ENCODE data around the gene KLK4.
A peak's percentile ranks its signal among the peaks of the same experiment; 100 is the strongest.

The KLK4 gene, protein sequence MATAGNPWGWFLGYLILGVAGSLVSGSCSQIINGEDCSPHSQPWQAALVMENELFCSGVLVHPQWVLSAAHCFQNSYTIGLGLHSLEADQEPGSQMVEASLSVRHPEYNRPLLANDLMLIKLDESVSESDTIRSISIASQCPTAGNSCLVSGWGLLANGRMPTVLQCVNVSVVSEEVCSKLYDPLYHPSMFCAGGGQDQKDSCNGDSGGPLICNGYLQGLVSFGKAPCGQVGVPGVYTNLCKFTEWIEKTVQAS

GRCh38 chr19:50911206-50912101 is at the start of gene KLK4:
Gene KLK4, minus strand, starts transcription at chr19:50911395. Its CDS starts 657 bp downstream, at chr19:50910738.
- no peak for DNase-seq (ENCODE audit: low read depth in 2 of 3, low spot score in 2 of 3)

DNA sequence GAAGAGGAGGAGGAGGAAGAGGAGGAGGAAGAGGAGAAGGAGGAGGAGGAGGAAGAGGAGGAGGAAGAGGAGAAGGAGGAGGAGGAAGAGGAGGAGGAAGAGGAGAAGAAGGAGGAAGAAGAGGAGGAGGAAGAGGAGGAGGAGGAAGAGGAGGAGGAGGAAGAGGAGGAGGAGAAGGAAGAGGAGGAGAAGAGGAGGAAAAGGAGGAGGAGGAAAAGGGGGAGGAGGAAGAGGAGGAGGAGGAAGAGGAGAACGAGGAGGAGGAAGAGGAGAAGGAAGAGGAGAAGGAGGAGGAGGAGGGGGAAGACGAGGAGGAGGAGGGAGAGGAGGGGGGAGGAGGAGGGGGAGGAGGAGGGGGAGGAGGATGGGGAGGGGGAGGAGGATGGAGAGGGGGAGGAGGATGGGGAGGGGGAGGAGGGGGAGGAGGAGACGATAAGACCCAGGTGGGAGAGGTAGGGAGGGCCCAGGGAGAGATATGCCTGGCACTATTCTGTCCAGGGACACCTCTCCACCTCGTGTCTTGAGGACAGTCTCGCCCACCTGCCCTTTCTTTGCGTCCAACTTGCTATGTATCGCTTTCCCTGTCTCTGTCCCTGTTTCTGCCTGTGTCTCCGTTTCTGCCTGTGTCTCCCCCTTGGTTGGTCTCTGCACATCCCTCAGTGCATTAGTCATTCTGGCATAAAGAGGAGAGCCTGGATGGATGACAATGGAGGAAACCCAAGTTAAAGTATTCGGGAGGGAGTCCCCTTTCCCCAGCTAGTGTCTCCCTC is 48.7 kb upstream of the KLK4 start:
- DNase-seq (ENCODE audit: low read depth in 2 of 3, low spot score in 2 of 3) = no peak

GRCh38 chr19:50957587-50957986 is 46.4 kb upstream of the KLK4 start:
- no peak for DNase-seq (ENCODE audit: low read depth in 2 of 3, low spot score in 2 of 3)

DNA sequence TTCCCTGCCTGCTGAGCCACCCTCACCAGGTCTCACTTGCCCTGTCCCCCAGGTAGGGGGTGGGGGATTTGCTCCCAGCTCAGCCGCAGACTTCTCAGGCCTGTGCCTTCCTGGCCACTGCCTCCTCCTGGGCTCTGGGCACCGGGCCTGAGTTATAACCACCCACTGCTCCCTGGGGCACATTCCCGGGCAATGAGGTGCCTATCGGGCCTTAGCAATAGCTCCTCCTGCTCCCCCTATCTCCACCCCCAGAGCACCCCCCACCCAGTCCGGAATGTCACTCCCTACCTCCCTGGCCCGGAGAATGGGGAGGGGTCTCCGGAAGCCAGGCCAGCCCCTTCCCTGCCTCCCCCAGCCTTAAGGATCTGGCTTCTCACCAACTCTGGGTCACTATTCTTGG is 41.7 kb upstream of the KLK4 start, which contains the start of gene KLK5:
Gene KLK5, minus strand, starts transcription at position 129 of the 400 bp plus-strand sequence. CDS start 381 bp downstream, outside the sequence.
- DNase-seq (ENCODE audit: low read depth in 2 of 3, low spot score in 2 of 3) = no peak

GRCh38 chr19:50949861-50950260 is 38.7 kb upstream of the KLK4 start:
- DNase-seq (ENCODE audit: low read depth in 2 of 3, low spot score in 2 of 3) = no peak

DNA sequence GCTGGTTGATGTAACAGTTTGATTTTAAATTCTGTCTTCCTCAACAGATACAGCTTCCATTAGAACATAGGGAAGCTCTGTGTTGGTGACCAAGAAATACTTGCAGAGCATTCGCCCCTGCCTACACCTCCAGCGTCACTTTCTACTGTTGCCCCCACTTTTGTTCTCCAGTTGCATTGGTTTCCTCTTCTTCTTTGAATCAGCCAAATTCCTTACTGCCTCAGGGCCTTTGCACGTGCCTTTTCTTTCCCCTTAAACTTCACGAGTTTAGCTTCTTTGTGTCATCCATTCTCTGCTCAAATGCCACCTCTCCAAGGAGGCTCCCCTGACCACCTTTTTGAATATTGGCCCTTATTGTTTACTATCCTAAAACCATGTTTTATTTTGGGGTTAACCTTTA is 35.9 kb upstream of the KLK4 start:
- no peak for DNase-seq (ENCODE audit: low read depth in 2 of 3, low spot score in 2 of 3)

- no peak for DNase-seq (ENCODE audit: low read depth in 2 of 3, low spot score in 2 of 3)
These were observed 33.6 kb upstream of the KLK4 start for GRCh38 chr19:50944795-50945194.

- DNase-seq (ENCODE audit: low read depth in 2 of 3, low spot score in 2 of 3) = no peak
These were observed 32.1 kb upstream of the KLK4 start for GRCh38 chr19:50943074-50943828.

- DNase-seq (ENCODE audit: low read depth in 2 of 3, low spot score in 2 of 3) = no peak
These were observed 28.4 kb upstream of the KLK4 start for GRCh38 chr19:50939596-50939995.

GRCh38 chr19:50933640-50934039 is 22.4 kb upstream of the KLK4 start:
- DNase-seq (ENCODE audit: low read depth in 2 of 3, low spot score in 2 of 3) = no peak

DNA sequence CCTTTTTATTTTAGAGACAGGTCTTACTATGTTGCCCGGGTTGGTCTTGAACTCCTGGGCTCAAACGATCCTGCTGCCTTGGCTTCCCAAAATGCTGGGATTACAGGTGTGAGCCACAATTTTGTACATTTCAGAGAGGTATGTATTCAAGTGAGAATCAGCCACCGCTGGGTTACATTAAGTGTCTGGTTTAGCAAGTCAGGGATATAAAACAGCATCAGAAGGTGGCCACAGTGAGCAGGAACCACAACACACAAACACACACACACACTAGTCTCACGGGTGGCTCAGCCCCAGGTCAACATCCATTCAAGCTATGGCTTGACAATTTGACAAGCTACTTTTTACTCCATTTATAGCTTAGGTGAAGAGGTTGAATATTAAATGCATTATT is 21.5 kb upstream of the KLK4 start:
- no peak for DNase-seq (ENCODE audit: low read depth in 2 of 3, low spot score in 2 of 3)

- DNase-seq (ENCODE audit: low read depth in 2 of 3, low spot score in 2 of 3) = no peak
These were observed 21.0 kb upstream of the KLK4 start for GRCh38 chr19:50932018-50932689.

GRCh38 chr19:50931023-50931422 is 19.8 kb upstream of the KLK4 start:
- no peak for DNase-seq (ENCODE audit: low read depth in 2 of 3, low spot score in 2 of 3)

DNA sequence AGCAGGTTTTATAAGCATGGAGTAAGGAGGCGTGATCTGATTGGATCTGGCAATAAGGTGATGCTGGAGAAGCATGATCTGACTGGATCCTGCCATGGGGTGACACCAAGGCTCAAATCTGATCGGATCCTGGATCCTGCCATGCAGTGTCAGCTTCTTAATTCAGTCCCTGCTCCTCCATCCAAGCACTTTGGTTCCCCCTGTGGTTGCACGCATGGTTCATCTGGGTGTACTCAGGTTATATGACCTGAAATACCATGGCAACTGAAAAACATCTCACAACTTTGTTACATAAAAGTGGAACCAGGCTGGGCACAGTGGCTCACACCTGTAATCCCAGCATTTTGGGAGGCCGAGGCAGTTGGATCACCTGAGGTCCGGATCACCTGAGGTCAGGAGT is 17.6 kb upstream of the KLK4 start:
- no peak for DNase-seq (ENCODE audit: low read depth in 2 of 3, low spot score in 2 of 3)

DNA sequence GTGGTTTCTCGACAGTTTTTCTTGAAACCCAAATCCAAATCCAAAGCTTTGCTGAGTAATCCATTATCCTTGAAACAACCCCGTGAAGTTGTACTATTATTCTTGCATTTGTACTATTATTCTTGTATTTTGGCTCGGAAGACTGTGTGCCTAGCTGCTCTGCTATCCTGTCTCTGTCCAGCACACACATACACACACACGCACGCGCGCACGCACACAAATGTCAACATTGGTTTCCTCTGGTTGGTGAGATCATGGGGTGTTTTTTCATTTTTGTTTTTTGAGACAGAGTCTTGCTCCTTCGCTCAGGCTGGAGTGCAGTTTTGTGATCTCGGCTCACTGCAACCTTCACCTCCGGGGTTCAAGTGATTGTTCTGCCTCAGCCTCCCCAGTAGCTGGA is 14.9 kb upstream of the KLK4 start:
- DNase-seq (ENCODE audit: low read depth in 2 of 3, low spot score in 2 of 3) = no peak

- no peak for DNase-seq (ENCODE audit: low read depth in 2 of 3, low spot score in 2 of 3)
These were observed 14.5 kb upstream of the KLK4 start for GRCh38 chr19:50925734-50926133.

- no peak for DNase-seq (ENCODE audit: low read depth in 2 of 3, low spot score in 2 of 3)
These were observed 13.4 kb upstream of the KLK4 start for GRCh38 chr19:50924586-50924985.

GRCh38 chr19:50922317-50922853 is 11.2 kb upstream of the KLK4 start:
- peak; percentile 34 to 68 (median 47) for DNase-seq (ENCODE audit: low read depth in 2 of 3, low spot score in 2 of 3)

DNA sequence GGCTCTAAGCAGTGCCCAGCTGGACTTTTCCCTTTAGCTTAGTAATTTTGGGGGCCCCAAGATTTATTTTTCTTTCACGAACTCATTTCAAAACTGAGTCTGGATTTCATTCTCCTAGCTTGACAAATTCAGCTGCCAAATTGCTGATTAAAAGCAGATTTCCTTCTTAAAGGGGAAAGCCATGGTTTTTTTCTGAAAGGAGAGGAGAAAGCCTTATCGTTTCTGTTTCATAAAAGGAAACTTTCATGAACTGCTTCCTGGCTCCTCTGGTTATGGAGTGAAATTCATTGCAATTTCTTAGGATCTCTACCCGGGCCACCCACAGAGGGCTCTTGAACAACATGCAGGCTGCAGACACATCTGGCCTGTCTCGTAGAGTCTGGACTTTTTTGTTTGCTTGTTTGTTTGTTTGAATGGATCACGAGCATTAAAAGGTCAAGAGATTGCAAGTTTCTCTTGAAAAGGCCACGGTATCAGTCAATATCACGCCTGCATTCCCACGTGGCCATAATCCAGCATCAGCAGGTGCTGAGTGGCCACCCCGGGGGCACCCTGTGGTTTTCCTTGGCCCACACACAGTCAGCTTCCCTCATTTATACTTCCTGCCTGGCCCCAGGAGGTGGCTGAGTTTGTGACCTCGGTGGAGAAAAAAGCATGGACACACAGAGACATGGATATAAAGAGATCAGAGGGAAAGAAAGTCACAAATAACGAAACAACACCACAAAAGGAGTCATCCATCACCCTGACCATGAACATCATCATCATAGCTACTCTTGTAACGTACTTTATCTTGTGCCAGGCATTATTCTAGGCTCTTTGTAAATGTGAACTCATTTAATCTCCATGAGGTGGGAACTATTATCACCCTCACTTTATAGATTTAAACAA is 10.5 kb upstream of the KLK4 start:
- DNase-seq (ENCODE audit: low read depth in 2 of 3, low spot score in 2 of 3) = no peak

Data from activated CD8-positive, alpha-beta memory T cell treated with anti-CD3 and anti-CD28 coated beads for 48 hours (primary cell).